Naive thymus-derived CD4-positive, alpha-beta T cell (primary cell): Measurements from ENCODE around the gene GTPBP10. TPM values are rescaled to one million over a fixed set of nuclear protein-coding genes. Genes with fewer than 3 reads are reported as not detected.
"Not testable (repeated sequence)": the region's sequence is repeated elsewhere in the genome, so short reads cannot be mapped to it uniquely, and the experiment has no call there.

Experiments
- ATAC-seq: fragments of 150-1000 bp; cut with Tn5 transposase; 2 replicates; pipeline ENCODE4 v1.10.0; 2021; ENCODE audit warnings: mild to moderate bottlenecking, moderate library complexity
- CTCF ChIA-PET: fragments of 350-600 bp; sonication (Branson Sonifier 250); formaldehyde crosslinking; loops from one replicate; lab custom pipeline; 2021; ENCODE audit warnings: antibody characterized with exemption; lab: Charles Lee
- POLR2A ChIA-PET: fragments of 350-600 bp; sonication (Branson Sonifier 250); formaldehyde crosslinking; loops from one replicate; lab custom pipeline; 2021; ENCODE audit warnings: antibody characterized with exemption, inconsistent platforms; lab: Charles Lee
- DNase-seq, 9 donors: peaks; one replicate each; pipeline versions ENCODE4 v3.0.0 to v3.0.0-alpha.2; 2020 to 2022; ENCODE audit warnings: mixed read lengths in 1 of 9
- H3K27ac ChIP-seq: one replicate; pipeline ENCODE4 v1.7.0; 2013; ENCODE audit warnings: mild to moderate bottlenecking, low read depth, low read length, moderate library complexity
- H3K27me3 ChIP-seq, 2 donors: one replicate each; pipeline ENCODE4 v1.7.0; 2013; ENCODE audit warnings: low read length in 2 of 2, mild to moderate bottlenecking in 2 of 2, moderate library complexity in 2 of 2; ENCODE audit not compliant: control insufficient read depth in 2 of 2, insufficient read depth in 2 of 2
- H3K36me3 ChIP-seq, 3 experiments: 1 replicate in 2 of 3; 2 replicates in 1 of 3; pipeline ENCODE4 v1.7.0; 2013; ENCODE audit warnings: low read length in 3 of 3, mild to moderate bottlenecking in 3 of 3, moderate library complexity in 1 of 3; ENCODE audit not compliant: insufficient read depth in 3 of 3, control insufficient read depth in 2 of 3
- H3K4me1 ChIP-seq, 2 donors: one replicate each; pipeline ENCODE4 v1.7.0; 2013; ENCODE audit warnings: low read length in 2 of 2, mild to moderate bottlenecking in 2 of 2, moderate library complexity in 1 of 2; ENCODE audit not compliant: control insufficient read depth in 2 of 2, insufficient read depth in 2 of 2
- H3K4me3 ChIP-seq: 2 replicates; pipeline ENCODE4 v1.7.0; 2013; ENCODE audit warnings: mild to moderate bottlenecking, low read length
- H3K9me3 ChIP-seq, 3 experiments: 1 replicate in 2 of 3; 2 replicates in 1 of 3; pipeline ENCODE4 v1.7.0; 2013; ENCODE audit warnings: low read length in 3 of 3; ENCODE audit not compliant: control insufficient read depth in 2 of 3
- H3K27ac Mint-ChIP-seq, 9 donors: one replicate each; pipeline ENCODE4 v1.8.0; 2020 to 2022; ENCODE audit warnings: mixed read lengths in 9 of 9, mild to moderate bottlenecking in 8 of 9, moderate library complexity in 5 of 9, inconsistent platforms in 2 of 9
- H3K27me3 Mint-ChIP-seq, 5 donors: one replicate each; pipeline ENCODE4 v1.8.0; 2021 to 2022; ENCODE audit warnings: mixed read lengths in 5 of 5, mild to moderate bottlenecking in 1 of 5
- H3K36me3 Mint-ChIP-seq, 5 donors: one replicate each; pipeline ENCODE4 v1.8.0; 2020 to 2022; ENCODE audit warnings: mixed read lengths in 5 of 5, mild to moderate bottlenecking in 3 of 5, inconsistent platforms in 1 of 5
- H3K4me1 Mint-ChIP-seq, 7 donors: one replicate each; pipeline ENCODE4 v1.8.0; 2020 to 2022; ENCODE audit warnings: mixed read lengths in 7 of 7, mild to moderate bottlenecking in 3 of 7, inconsistent platforms in 1 of 7
- H3K4me3 Mint-ChIP-seq, 10 donors: one replicate each; pipeline ENCODE4 v1.8.0; 2020 to 2022; ENCODE audit warnings: mild to moderate bottlenecking in 10 of 10, mixed read lengths in 10 of 10, moderate library complexity in 6 of 10, inconsistent platforms in 2 of 10
- H3K9me3 Mint-ChIP-seq, 11 donors: one replicate each; pipeline ENCODE4 v1.8.0; 2020 to 2022; ENCODE audit warnings: mixed read lengths in 11 of 11, mild to moderate bottlenecking in 4 of 11, inconsistent platforms in 1 of 11, moderate library complexity in 1 of 11
- intact Hi-C, 2 donors: fragments of 100-400 bp; cut with micrococcal nuclease; formaldehyde crosslinking; loops; one replicate each; pipeline ENCODE4 v1.15.1; 2023
- polyA plus RNA-seq, 2 donors: library from polyadenylated mRNA; unstranded; fragments of 300-500 nt; fragmentation: Illumina TruSeq; gene quantifications; one replicate each; pipeline ENCODE4 v1.2.3, GENCODE V29; 2021
- total RNA-seq, 6 experiments: library from RNA in 5 of 6; stranded (reverse) in 5 of 6; gene quantifications; 1 replicate in 5 of 6; 2 replicates in 1 of 6; pipeline ENCODE4 v1.2.3 and lab custom pipeline; 2021 to 2026

The GTPBP10 gene
- total and polyA plus RNA-seq, 7 experiments from 2014 or later = 21.5 to 51.4 (median 42.1) TPM

DNA sequence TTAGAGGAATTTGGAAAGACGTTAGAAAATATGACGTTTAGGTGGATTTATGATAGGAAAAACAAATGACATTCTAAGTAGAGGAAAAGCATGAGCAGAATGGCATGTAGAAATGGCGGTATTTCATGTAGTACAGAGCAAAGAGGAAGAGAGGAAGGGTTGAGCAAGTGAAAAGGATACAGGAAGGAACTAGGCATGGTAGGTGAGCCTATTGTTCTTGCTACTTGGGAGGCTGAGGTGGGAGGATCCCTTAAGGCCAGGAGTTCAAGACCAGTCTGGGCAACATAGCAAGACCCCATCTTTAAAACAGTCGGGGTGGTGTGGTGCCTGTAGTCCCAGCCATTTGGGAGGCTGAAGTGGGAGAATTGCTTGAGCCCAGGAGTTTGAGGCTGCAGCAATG, 1.2 kb downstream of the GTPBP10 start:
- CTCF ChIA-PET = interaction anchor here (0.7 kb wide), 1 partner anchor 38 kb away, joined by 4 read pairs; no protein-coding TSS in a partner anchor
- peaks cover 0 to 5% (median 0%) of the 10 kb centered on the region in 11 donors for H3K9me3 Mint-ChIP-seq
- H3K4me3 Mint-ChIP-seq = peak overlapping the region; percentile 93 to 99 (median 98)
- H3K4me1 Mint-ChIP-seq = peaks cover 28 to 77% (median 64%) of the 10 kb centered on the region in 7 donors
- H3K27me3 Mint-ChIP-seq = peaks cover 0 to 2% (median 0%) of the 10 kb centered on the region in 5 donors
- H3K27ac ChIP-seq = peak overlapping the region; percentile 95
- POLR2A ChIA-PET = interaction anchor here (0.6 kb wide), 1 partner anchor 705 kb away, joined by 3 read pairs; no protein-coding TSS in a partner anchor
- no peaks in the 10 kb centered on the region for H3K27me3 ChIP-seq
- intact Hi-C loops = loop anchor here (2.0 to 10.0 kb wide), 5 partner anchors 193 to 1900 kb away; partner anchors contain the start of genes AKAP9 (in 2 of the 2), ANKIB1 (in 1 of the 2), KRIT1 (in 1 of the 2) and MTERF1 (in 1 of the 2)
- H3K4me1 ChIP-seq = peaks cover 13 to 26% of the 10 kb centered on the region in 2 donors
- peaks cover 0 to 4% (median 0%) of the 10 kb centered on the region in 3 experiments for H3K36me3 ChIP-seq
- H3K27ac Mint-ChIP-seq = peak overlapping the region; percentile 96 to 100 (median 99)
- H3K36me3 Mint-ChIP-seq = peaks cover 15 to 37% (median 29%) of the 10 kb centered on the region in 5 donors
- H3K4me3 ChIP-seq = peak overlapping the region; percentile 83
- ATAC-seq (no peak), DNase-seq (no peak)
- H3K9me3 ChIP-seq = no peaks in the 10 kb centered on the region

GRCh38 chr7:90349305-90349704, 2.8 kb downstream of the GTPBP10 start:
- peaks cover 0 to 2% (median 0%) of the 10 kb centered on the region in 5 donors for H3K27me3 Mint-ChIP-seq
- DNase-seq = no peak
- H3K4me1 ChIP-seq = peaks cover 13 to 26% of the 10 kb centered on the region in 2 donors
- H3K9me3 ChIP-seq = no peaks in the 10 kb centered on the region
- peaks cover 3 to 15% (median 8%) of the 10 kb centered on the region in 3 experiments for H3K36me3 ChIP-seq
- H3K27ac ChIP-seq = no peak overlapping the region
- POLR2A ChIA-PET = interaction anchor here (1.3 kb wide), 1 partner anchor 15 kb away, joined by 5 read pairs; no protein-coding TSS in a partner anchor
- peaks cover 19 to 47% (median 35%) of the 10 kb centered on the region in 5 donors for H3K36me3 Mint-ChIP-seq
- H3K27me3 ChIP-seq = no peaks in the 10 kb centered on the region
- H3K27ac Mint-ChIP-seq = peak overlapping the region in 4 of 9 donors; percentile 16 to 100 (median 52)
- CTCF ChIA-PET = no interaction called here
- peaks cover 28 to 85% (median 72%) of the 10 kb centered on the region in 7 donors for H3K4me1 Mint-ChIP-seq
- H3K4me3 Mint-ChIP-seq = peak overlapping the region in 3 of 10 donors; percentile 21 to 99 (median 54)
- peaks cover 0 to 5% (median 0%) of the 10 kb centered on the region in 11 donors for H3K9me3 Mint-ChIP-seq
- intact Hi-C loops = loop anchor here (5.0 to 10.0 kb wide), 3 partner anchors 745 to 1898 kb away; partner anchors contain the start of genes AKAP9 (in 2 of the 2), ANKIB1 (in 1 of the 2) and KRIT1 (in 1 of the 2)
- H3K4me3 ChIP-seq = no peak overlapping the region
- no peak for ATAC-seq

DNA sequence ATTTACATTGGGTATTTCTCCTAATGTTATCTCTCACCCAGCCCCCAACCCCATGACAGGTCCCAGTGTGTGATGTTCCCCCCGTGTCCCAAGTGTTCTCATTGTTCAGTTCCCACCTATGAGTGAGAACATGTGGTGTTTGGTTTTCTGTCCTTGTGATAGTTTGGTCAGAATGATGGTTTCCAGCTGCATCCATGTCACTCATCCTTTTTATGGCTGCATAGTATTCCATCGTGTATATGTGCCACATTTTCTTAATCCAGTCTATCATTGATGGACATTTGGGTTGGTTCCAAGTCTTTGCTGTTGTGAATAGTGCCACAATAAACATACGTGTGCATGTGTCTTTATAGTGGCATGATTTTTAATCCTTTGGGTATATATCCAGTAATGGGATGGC, 3.5 kb downstream of the GTPBP10 start:
- peak overlapping the region in 2 of 9 donors; percentile 28 to 69 for H3K27ac Mint-ChIP-seq

DNA sequence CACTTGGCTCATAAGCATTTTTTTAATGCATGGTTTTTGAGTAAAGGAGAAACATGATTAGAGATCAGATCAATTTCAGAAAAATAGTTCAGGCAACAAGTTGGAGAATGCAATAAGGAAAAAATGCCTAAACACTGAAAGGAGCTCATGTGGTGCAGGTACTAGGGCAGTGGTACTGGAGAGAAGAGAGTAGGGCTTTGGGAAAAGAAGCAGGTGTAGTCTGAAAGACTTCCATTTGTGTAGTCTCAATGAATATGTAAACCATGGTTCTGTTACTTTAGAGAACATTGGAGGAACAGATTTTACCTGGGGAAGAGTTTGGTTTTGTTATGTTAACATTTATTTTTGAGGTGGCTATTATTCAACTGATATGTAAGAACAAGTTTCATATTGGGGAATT, 5.5 kb downstream of the GTPBP10 start:
- intact Hi-C loops = no loop called here
- ChIA-PET CTCF (no interaction called here), POLR2A (no interaction called here)
- H3K4me1 Mint-ChIP-seq = peaks cover 21 to 65% (median 58%) of the 10 kb centered on the region in 7 donors
- Histone ChIP-seq H3K27me3 (no peaks in the 10 kb centered on the region), H3K4me3 (no peak overlapping the region), H3K9me3 (no peaks in the 10 kb centered on the region), H3K27ac (no peak overlapping the region), H3K4me1 (peaks cover 7 to 18% of the 10 kb centered on the region in 2 donors), H3K36me3 (peaks cover 8 to 36% (median 9%) of the 10 kb centered on the region in 3 experiments)
- H3K27ac Mint-ChIP-seq = peak overlapping the region in 6 of 9 donors; percentile 1 to 60 (median 24)
- no peaks in the 10 kb centered on the region for H3K27me3 Mint-ChIP-seq
- peak overlapping the region in 3 of 10 donors; percentile 12 to 36 (median 32) for H3K4me3 Mint-ChIP-seq
- DNase-seq = no peak
- no peak for ATAC-seq
- H3K9me3 Mint-ChIP-seq = peaks cover 0 to 12% (median 5%) of the 10 kb centered on the region in 11 donors
- H3K36me3 Mint-ChIP-seq = peaks cover 31 to 68% (median 52%) of the 10 kb centered on the region in 5 donors

More for the DNA sequence above, 3.5 kb downstream of the GTPBP10 start:
- peaks cover 13 to 25% of the 10 kb centered on the region in 2 donors for H3K4me1 ChIP-seq
- H3K4me3 ChIP-seq, ATAC-seq, CTCF ChIA-PET, intact Hi-C loops, H3K27ac ChIP-seq, H3K9me3 ChIP-seq, H3K27me3 Mint-ChIP-seq, H3K9me3 Mint-ChIP-seq, H3K27me3 ChIP-seq, DNase-seq: not testable (repeated sequence)
- POLR2A ChIA-PET = interaction anchor here (1.3 kb wide), 1 partner anchor 14 kb away, joined by 5 read pairs; no protein-coding TSS in a partner anchor
- H3K36me3 Mint-ChIP-seq = peaks cover 19 to 50% (median 37%) of the 10 kb centered on the region in 5 donors
- H3K4me1 Mint-ChIP-seq = peaks cover 28 to 84% (median 69%) of the 10 kb centered on the region in 7 donors
- peaks cover 3 to 18% (median 9%) of the 10 kb centered on the region in 3 experiments for H3K36me3 ChIP-seq
- peak overlapping the region in 1 of 10 donors; percentile 99 for H3K4me3 Mint-ChIP-seq

DNA sequence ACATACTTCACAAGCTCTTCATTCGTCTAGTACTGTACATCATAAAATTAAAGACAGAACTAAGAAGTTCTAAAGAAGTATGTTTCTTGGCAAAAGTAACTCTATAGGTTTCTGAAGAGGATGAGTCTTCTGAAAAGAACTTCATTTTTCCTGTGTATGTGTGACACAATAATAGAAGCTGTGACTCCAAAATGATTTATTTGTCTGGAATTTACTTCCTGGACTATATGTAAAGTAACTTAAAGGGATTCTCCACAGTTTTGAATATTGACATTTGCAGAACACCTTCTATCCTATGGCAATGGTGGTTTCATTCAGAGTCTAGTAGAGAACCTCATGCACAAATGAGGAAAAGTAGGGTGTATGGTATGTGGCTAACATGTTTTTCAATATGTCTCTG, 36.9 kb downstream of the GTPBP10 start:
- no peak overlapping the region for H3K27ac Mint-ChIP-seq
- POLR2A ChIA-PET = no interaction called here
- intact Hi-C loops = loop anchor here in 1 of 2 donors (2.0 kb wide), 1 partner anchor 19 kb away; the partner anchor contains the start of gene CLDN12

GRCh38 chr7:90383861-90384260, 37.3 kb downstream of the GTPBP10 start:
- no peak overlapping the region for H3K4me3 Mint-ChIP-seq

More for the DNA sequence above, 36.9 kb downstream of the GTPBP10 start:
- Histone ChIP-seq H3K27ac (no peak overlapping the region), H3K4me3 (no peak overlapping the region), H3K36me3 (peaks cover 0 to 44% (median 4%) of the 10 kb centered on the region in 3 experiments), H3K27me3 (no peaks in the 10 kb centered on the region), H3K9me3 (no peaks in the 10 kb centered on the region), H3K4me1 (no peaks in the 10 kb centered on the region)
- Mint-ChIP-seq H3K4me3 (no peak overlapping the region), H3K9me3 (no peaks in the 10 kb centered on the region), H3K27me3 (no peaks in the 10 kb centered on the region), H3K4me1 (peaks cover 0 to 6% (median 0%) of the 10 kb centered on the region in 7 donors), H3K36me3 (peaks cover 12 to 70% (median 63%) of the 10 kb centered on the region in 5 donors)
- CTCF ChIA-PET = no interaction called here
- DNase-seq (no peak), ATAC-seq (no peak)

More at GRCh38 chr7:90383861-90384260, 37.3 kb downstream of the GTPBP10 start:
- Histone ChIP-seq H3K4me1 (no peaks in the 10 kb centered on the region), H3K36me3 (peaks cover 0 to 43% (median 4%) of the 10 kb centered on the region in 3 experiments), H3K27ac (no peak overlapping the region), H3K27me3 (no peaks in the 10 kb centered on the region), H3K9me3 (no peaks in the 10 kb centered on the region), H3K4me3 (no peak overlapping the region)
- H3K27ac Mint-ChIP-seq = no peak overlapping the region
- POLR2A ChIA-PET = no interaction called here
- no peak for DNase-seq
- no peaks in the 10 kb centered on the region for H3K9me3 Mint-ChIP-seq
- CTCF ChIA-PET = no interaction called here
- H3K4me1 Mint-ChIP-seq = peaks cover 0 to 6% (median 0%) of the 10 kb centered on the region in 7 donors
- no peaks in the 10 kb centered on the region for H3K27me3 Mint-ChIP-seq
- H3K36me3 Mint-ChIP-seq = peaks cover 10 to 67% (median 60%) of the 10 kb centered on the region in 5 donors
- intact Hi-C loops = loop anchor here in 1 of 2 donors (2.0 kb wide), 1 partner anchor 19 kb away; the partner anchor contains the start of gene CLDN12
- ATAC-seq = no peak
